Nephron progenitor cell (in vitro differentiated cells): ENCODE results near the gene S1PR3.

Experiments
- DNase-seq: peaks from one replicate; pipeline ENCODE4 v3.0.0; 2021
- H3K27ac Mint-ChIP-seq: 2 replicates; pipeline ENCODE4 v1.8.0; 2021; ENCODE audit warnings: mild to moderate bottlenecking, moderate library complexity, mixed read lengths
- H3K27me3 Mint-ChIP-seq: 2 replicates; pipeline ENCODE4 v1.8.0; 2021; ENCODE audit warnings: mild to moderate bottlenecking, low read depth, mixed read lengths; ENCODE audit not compliant: poor library complexity
- H3K36me3 Mint-ChIP-seq: 2 replicates; pipeline ENCODE4 v1.8.0; 2021; ENCODE audit warnings: low read depth, mixed read lengths
- H3K4me1 Mint-ChIP-seq: 2 replicates; pipeline ENCODE4 v1.8.0; 2021; ENCODE audit warnings: mixed read lengths
- H3K4me3 Mint-ChIP-seq: 2 replicates; pipeline ENCODE4 v1.8.0; 2021; ENCODE audit warnings: mild to moderate bottlenecking, moderate library complexity, mixed read lengths
- H3K9me3 Mint-ChIP-seq: 2 replicates; pipeline ENCODE4 v1.8.0; 2021; ENCODE audit warnings: mild to moderate bottlenecking, moderate library complexity, mixed read lengths
- CTCF ChIP-seq: fragments of 200-600 bp; sonication (generic); IDR thresholded peaks from 2 replicates; pipeline ENCODE4 v1.5.0; 2021; ENCODE audit warnings: antibody characterized with exemption

S1PR3 gene

GRCh38 chr9:89039664-89040063, 48.4 kb downstream of the S1PR3 start:
- Mint-ChIP-seq H3K9me3 (no peaks in the 10 kb centered on the region), H3K27me3 (no peaks in the 10 kb centered on the region), H3K36me3 (no peaks in the 10 kb centered on the region), H3K4me3 (no peak overlapping the region), H3K4me1 (peaks cover 24% of the 10 kb centered on the region), H3K27ac (no peak overlapping the region)
- DNase-seq: no peak
- TF ChIP-seq CTCF: no peak

- no peak for TF ChIP-seq CTCF
- Mint-ChIP-seq H3K27me3 (no peaks in the 10 kb centered on the region), H3K4me1 (peaks cover 3% of the 10 kb centered on the region), H3K4me3 (no peak overlapping the region), H3K27ac (no peak overlapping the region), H3K9me3 (no peaks in the 10 kb centered on the region), H3K36me3 (no peaks in the 10 kb centered on the region)
- DNase-seq: no peak
Observed at GRCh38 chr9:89042984-89043383, 51.7 kb downstream of the S1PR3 start.

GRCh38 chr9:89044104-89044503, 52.8 kb downstream of the S1PR3 start:
- no peak overlapping the region for H3K4me3 Mint-ChIP-seq

GRCh38 chr9:89044881-89045280, 53.6 kb downstream of the S1PR3 start:
- no peak for TF ChIP-seq CTCF
- Mint-ChIP-seq H3K27me3 (no peaks in the 10 kb centered on the region), H3K4me3 (no peak overlapping the region), H3K9me3 (peaks cover 3% of the 10 kb centered on the region), H3K27ac (no peak overlapping the region), H3K36me3 (peaks cover 5% of the 10 kb centered on the region), H3K4me1 (no peaks in the 10 kb centered on the region)
- DNase-seq: no peak

More at GRCh38 chr9:89044104-89044503, 52.8 kb downstream of the S1PR3 start:
- no peak for DNase-seq
- Mint-ChIP-seq H3K27ac (no peak overlapping the region), H3K9me3 (peaks cover 3% of the 10 kb centered on the region), H3K27me3 (no peaks in the 10 kb centered on the region), H3K4me1 (no peaks in the 10 kb centered on the region), H3K36me3 (peaks cover 5% of the 10 kb centered on the region)
- TF ChIP-seq CTCF: no peak

- Mint-ChIP-seq H3K36me3 (peaks cover 5% of the 10 kb centered on the region), H3K4me3 (no peak overlapping the region), H3K4me1 (no peaks in the 10 kb centered on the region), H3K27me3 (peaks cover 4% of the 10 kb centered on the region), H3K27ac (no peak overlapping the region), H3K9me3 (peaks cover 3% of the 10 kb centered on the region)
- no peak for TF ChIP-seq CTCF
- no peak for DNase-seq
Observed at GRCh38 chr9:89046832-89047231, 55.6 kb downstream of the S1PR3 start.

GRCh38 chr9:89047667-89048066, 56.4 kb downstream of the S1PR3 start:
- TF ChIP-seq CTCF: no peak

More at GRCh38 chr9:89047667-89048066, 56.4 kb downstream of the S1PR3 start:
- no peak overlapping the region for H3K27ac Mint-ChIP-seq
- peaks cover 3% of the 10 kb centered on the region for H3K9me3 Mint-ChIP-seq
- H3K4me3 Mint-ChIP-seq: no peak overlapping the region
- peaks cover 5% of the 10 kb centered on the region for H3K36me3 Mint-ChIP-seq
- peaks cover 4% of the 10 kb centered on the region for H3K27me3 Mint-ChIP-seq
- no peak for DNase-seq
- H3K4me1 Mint-ChIP-seq: no peaks in the 10 kb centered on the region
